ENCODE measurements around the gene ACADVL.

DNA sequence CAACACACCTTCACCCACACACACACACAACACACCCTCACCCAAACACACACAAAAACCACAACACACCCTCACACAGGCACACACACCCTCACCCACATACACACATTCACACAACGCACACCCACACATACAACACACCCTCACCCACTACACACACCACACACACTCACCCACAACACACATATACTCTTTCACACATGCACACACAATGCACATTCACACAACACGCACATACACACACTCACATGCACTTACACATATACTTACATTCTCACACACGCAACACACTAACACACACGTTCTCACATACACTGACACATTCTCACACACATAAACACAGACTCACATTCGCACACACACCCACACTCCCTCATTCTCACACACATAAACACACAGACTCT, 44.4 kb upstream of the ACADVL start:
- TF ChIP-seq EZH2phosphoT487 (IDR thresholded peaks at IDR 0.05; ENCODE audit: borderline replicate concordance, low read depth) (no peak), TCF12 (IDR thresholded peaks at IDR 0.05) (no peak), CTCF (IDR thresholded peaks at IDR 0.05) (no peak), POLR2AphosphoS5 (IDR thresholded peaks at IDR 0.05; ENCODE audit: low read depth, low read length) (no peak), USF1 (IDR thresholded peaks at IDR 0.05; ENCODE audit: borderline replicate concordance, low read depth) (no peak), RCOR1 (IDR thresholded peaks at IDR 0.05; ENCODE audit: low read length) (no peak)
